Fibroblast of skin of scalp (primary cell): ENCODE data around the gene C7orf25.
"Not testable (repeated sequence)": the region's sequence is repeated elsewhere in the genome, so short reads cannot be mapped to it uniquely, and the experiment has no call there.

Experiments used
- DNase-seq: peaks from one replicate; pipeline ENCODE4 v3.0.0-alpha.2; 2013

The C7orf25 gene

DNA sequence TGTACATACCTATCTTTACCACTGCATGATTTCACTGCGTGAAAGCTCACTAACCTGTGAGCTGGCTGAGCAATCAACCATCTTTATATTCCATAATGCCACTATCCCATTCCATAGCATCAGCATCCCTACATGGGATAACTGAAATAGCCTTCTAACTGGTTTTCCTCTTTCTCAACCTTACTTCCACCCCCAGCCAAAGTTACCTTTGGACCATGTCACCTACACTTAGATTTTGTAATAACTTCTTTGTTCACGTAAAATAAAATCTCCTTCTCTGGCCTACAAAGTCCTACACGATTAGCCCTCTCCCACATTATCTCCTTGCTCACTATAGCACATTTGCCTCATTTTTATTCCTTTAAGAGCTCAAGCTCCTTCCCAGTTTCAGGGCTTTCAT lies 17.6 kb upstream of the C7orf25 start:
- no peak for DNase-seq

DNA sequence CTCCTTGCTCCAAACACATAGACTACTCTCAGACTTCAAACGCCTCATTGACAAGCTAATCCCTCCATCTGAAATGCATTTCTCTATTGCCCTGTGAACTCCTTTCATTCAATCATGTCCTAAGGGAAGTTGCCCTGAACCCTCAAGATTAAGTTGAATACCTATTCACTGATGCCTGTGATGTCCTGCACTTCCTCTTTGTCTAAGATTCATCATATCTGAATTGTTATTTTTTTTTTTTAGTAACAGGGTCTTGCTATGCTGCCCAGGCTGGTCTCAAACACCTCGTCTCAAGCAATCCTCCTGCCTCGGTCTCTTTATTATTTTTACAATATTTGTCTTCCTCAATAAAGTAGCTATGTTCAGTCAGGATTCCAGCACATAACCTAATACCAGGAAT lies 16.9 kb upstream of the C7orf25 start:
- no peak for DNase-seq

DNA sequence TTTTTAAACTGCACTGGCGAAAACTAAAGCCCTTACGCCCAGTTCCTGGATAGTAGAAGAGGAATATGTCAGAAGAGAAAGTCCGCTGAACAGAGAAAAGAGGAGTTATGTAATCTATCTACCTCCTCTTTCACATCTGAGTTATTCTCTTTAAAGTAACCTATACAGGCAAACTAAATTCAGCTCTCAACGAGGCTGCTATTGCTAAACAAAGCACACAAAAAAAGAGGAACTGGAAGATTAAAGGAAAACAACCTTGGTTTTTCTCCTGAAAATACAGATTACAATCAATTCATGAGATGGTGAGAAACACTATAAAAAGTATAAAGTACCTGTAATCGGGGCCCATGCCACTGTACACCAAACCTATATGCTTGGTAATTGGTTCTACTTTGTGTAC lies 14.3 kb upstream of the C7orf25 start:
- no peak for DNase-seq

DNA sequence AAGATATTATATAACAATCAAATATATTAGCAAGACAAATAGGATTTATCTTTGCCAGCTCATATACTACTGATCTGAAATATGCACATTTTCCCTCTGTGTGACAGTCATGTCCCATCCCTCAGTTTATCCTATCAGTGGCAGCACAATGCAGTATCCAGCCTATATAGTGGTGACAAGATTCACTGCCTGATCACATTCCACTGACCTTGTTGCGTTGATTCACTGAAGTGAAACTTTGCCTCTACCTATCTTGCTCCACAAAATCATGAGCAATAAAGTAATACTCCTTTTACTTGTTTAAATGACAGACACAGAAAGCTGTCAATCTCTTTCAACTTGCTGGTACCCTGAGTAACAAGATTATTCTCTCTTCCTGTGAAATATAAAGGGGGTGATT lies 13.8 kb upstream of the C7orf25 start:
- no peak for DNase-seq

DNA sequence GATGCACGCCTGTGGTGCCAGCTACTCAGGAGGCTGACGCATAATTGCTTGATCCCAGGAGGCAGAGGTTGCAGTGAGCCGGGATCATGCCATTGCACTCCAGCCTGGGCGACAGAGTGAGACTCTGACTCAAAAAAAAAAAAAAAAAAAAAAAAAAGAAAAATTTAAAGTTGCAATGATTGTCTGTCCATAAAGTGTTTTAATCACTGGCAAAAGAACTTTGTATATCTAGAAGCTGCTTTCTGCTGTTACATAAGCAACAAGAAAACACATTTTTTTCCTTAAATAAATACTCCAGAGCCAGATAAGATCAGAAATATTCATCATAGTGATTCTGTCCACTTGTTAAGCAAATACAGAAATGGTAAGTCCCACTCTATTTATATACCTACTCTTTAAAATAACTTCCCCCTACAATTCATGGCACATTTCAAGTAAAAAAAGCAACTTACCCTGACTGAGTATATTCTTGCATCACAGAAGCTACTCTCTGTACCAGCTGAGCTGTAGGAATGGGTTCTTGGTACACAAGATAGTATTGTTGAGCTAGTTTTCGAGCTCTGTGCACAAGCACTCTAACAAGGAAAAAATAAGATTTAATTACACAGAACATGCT lies 12.5 kb upstream of the C7orf25 start:
- no peak for DNase-seq

DNA sequence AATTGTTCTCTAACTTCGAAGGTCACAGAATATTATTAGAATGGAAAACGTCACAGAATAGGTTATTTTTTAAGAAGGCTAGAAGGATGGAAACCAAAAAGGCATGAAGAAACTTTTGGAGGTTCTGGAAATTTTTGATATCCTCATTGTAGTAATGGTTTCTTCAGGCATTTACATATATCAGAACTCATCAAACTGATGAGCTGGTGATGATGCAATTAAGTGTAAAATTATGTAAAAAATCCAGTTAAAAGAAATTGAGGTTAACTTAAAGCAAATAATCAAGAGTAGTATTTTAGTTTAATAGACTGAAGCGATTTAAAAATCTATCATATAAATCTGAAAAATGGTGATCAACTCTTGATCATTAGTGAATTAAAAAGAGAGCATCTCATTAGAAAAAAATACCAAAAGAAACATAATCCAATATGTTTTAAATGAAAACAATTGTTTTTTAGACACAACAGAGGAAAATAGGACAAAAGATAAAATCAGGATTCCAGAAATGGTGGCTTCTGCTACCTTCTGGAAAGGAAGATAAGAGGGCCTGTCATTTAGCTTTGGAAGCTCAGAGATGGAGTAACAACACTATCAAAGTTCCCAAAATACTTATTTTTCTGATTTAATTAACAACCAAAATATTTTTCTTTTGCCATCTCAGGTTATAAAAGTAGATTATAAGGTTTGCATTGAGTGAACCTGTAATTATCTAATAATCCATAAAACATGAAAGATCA lies 10.3 kb upstream of the C7orf25 start:
- no peak for DNase-seq

DNA sequence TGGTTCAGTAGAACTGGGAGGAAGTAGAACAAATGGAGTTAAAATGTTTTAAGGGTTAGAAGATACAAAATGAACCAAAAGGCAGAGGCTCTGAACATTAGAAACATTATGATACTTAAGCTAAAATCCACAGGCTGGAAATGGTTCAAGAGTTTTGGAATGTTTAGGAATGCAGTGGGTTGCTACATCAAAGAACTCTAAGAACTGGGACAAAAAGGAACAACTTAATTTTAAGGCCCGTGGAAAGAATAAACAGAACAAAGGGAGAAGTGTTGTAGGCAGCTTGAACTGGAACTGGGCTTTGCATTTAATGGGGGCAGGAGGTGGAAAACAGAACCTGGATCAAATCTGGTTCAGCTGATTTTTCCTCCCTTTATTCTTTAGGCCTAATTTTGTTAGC lies 3.5 kb upstream of the C7orf25 start:
- DNase-seq = peak; percentile 48

DNA sequence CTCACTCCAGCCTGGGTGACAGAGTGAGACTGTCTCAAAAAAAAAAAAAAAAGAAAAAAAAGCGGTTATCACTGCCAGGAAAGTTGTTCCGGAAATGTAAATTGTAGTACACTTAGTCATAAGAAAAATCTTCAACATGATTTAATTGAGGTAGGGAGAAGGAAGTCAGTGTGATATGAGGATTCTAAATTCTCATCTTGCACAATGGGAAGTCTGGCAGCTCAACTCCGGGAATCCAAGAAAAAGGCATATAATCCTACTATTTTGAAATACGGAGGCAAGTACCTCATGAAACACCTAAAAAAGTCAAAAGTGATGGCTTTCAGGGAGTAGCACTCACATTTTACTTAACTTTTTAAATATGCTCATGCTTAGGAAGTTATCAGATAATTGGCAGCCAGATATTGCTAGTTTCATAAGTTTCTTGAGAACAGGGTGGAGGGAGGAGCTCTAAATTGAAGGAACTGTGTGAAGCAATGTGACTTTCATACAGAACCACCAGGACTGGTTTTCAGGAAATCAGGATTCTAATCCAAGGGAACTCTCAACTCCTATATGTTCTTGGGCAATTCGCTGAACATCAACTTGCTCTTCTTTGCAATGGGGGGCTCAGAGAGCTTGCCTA lies 2.7 kb upstream of the C7orf25 start:
- DNase-seq = peak; percentile 59

DNA sequence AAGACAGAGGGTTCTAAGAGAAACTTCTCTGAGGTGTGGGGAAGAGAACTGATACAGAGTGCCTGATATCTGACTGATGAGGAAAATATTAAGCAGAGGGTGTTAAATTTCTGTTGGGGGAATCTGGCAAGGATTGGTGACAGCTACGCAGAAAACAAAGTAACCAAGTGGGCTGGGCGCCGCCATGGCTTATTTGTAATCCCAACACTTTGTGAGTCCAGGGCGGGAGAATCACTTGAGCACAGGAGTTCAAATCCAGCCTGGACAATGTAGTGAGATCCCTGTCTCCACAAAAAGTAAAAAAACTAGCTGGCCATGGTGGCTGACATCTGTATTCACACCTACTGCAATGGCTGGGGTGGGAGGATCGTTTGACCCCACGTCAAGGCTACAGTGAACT lies 2.1 kb upstream of the C7orf25 start:
- DNase-seq = no peak

DNA sequence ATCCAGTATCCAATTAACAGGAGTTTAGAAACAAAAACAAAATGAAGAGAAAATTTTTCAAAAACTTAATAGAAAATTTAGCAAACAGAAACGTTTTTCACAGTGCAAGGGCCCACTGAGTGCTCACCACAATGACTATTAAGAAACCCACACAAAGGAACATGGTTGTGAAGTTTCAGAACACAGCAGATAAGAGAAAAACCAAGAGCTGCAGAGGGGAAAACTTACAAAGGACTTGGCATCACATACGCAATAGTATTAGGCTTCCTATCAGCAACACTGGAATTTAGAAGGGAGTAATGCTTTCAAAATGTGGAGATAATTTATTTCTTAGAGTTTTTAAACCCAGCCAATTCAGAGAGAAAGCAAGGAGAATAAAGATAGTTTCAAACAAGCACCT lies 1.7 kb upstream of the C7orf25 start:
- no peak for DNase-seq

DNA sequence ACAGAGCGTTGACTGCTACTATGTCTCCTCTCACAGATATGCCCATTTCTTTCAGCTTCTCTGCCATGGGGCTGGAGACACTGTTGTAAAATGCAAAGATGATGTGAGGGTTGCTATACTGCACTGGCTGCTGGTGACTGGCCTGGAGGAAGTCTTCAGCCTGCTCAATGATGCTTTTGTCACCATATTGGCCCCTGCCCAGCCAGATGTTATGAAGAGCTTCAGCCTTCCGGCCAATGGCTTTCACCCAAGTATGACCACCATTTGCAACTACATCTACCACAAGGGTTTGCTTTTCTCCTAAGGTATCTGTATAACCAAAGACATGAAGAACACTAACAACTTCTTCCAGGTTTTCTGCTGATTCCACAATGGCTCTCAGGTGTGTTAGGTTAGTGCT lies 1.6 kb downstream of the C7orf25 start:
- no peak for DNase-seq

DNA sequence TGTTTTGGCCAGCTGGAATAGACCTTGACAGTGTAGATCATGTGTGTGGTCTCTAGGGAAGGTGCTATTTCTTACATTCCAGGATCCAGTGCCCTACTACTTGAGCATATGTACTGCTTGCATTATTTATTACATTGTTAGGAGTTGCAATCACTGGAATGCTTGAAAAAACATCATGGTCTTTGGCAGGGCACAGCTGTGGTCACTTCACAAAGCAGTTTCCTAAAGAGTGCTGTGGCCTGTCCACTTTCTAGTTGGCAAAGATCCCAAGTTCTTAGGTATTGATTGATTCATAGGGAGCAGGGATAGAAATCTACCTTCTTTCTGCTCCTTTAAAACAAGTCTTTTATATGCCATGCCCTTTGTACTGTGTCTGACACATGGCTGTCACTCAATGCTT lies 4.6 kb downstream of the C7orf25 start:
- peak; percentile 30 for DNase-seq

DNA sequence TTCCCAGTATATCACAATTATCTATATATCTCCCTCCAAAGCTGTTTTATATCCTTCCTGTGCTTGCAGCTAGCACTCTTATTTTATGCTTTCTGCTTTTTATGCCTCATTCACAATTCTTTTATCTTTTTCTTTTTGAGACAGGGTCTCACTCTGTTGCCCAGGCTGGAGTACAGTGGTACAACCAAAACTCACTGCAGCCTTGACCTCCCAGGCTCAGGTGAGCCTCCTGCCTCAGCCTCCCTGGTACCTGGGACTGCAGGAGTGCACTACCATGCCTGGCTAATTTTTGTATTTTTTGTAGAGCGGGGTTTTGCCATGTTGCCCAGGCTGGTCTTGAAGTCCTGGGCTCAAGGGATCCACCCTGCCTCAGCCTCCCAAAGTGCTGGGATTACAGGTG lies 5.7 kb downstream of the C7orf25 start:
- DNase-seq = no peak

DNA sequence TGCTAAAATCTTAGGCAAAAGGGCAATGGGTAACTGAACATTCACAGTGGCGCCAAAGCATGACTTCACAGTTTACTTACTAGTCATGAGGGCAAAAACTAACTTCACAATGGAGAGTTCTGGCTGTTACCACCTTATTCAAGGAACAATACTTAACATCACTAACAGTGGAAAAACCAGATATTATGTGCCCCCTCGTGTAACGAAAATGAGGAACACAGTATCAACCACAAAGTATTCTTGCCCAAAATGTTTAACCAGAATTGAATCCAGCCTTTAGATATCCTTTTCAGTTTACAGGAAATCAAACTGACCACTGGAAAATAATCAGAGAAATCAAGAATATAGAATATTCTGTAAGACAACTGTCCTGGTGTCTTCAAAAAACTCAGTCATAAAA lies 9.5 kb downstream of the C7orf25 start:
- no peak for DNase-seq

DNA sequence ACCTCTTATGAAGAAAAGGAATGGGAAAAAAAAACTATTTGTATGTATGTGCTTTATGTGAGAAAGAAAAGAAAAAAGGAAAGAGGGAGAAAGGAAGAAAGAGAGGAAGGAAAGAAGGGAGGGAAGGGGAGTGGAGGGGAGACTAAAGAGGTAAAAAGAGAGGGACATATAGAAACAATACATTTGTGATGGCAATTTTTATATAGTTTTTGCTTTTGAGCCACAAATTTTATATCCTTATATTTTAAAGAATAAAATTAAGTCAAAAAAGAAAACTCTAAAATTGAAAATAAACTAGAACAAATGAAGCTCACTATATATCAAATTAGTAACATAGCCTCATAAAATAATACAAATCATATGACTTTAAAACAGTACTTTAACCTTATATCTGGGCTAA lies 11.0 kb downstream of the C7orf25 start:
- DNase-seq = no peak

DNA sequence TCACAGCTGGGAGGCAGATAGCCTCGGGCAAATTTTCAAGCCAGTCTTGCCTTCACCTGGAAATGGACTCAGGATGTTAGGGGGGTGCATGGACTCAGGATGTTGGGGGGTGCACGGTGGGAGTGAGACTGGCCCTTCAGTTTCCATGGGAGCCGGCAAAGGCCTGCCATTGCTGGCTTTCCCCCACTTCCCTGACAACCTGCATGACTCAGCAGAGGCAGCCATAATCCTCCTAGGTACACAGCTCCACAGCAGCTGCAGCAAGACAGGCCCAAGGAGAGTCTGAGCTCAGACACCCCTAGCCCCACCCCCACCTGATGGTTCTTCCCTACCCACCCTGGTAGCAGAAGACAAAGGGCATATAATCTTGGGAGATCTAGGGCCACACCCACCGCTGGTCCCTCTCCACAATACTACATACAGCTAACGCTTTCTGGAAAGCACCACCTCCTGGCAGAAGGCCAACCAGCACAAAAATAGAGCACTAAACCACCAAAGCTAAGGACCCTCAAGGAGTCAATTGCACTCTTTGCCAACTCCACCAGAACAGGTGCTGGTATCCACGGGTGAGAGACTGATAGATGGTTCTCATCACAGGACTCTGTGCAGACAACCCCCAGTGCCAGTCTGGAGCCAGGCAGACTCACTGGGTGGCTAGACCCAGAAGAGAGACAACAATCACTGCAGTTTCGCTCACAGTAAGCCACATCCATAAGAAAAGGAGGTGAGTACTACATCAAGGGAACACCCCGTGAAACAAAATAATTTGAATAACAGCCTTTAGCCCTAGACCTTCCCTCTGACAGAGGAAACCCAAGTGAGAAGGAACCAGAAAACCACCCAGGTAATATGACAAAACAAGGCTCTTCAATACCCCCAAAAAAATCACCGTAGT lies 18.3 kb downstream of the C7orf25 start:
- no peak for DNase-seq

DNA sequence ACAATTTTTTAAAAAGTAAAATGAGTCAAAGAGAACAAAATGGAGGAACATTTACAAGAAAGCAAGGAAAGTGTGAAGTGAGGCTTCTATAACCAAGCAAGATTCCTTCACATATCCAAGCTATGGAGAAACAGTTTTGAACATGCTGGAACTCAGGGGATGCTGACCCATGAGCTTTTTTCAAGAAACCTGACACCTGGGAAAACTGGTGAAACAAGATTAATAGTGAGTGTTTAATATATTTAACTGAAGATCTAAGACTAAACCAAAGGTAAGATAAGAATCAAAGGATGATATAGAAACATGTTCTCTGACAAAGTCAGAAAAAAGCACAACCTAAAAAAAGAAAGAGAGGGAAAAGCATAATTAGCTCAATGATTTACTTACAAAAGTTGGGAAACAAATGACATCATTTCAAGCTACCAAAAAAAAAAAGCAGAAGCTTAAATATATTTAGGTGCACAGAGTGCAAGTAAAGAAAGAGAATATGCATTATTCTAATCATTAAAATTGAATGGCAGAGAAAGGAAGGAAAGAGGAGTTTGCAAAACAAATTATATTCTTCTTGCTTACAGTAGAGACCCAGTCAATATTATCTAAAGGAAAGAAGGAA lies 24.9 kb downstream of the C7orf25 start:
- no peak for DNase-seq

DNA sequence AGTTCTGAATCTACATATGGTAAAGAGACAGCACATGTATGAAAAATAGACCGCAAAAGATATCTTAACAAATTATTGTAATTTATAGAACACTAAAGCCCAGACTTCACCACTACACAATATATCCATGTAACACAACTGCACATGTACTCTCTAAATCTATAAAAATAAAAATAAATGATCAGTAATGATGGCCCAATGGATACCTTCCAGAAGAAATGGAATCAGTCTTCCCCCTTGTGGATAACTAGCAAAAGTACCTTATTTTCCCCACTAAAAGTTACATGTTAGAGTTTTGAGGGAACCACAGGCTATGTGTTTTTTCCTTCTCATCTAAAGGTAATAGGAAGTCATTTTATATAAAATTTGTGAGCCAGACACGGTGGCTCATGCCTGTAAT lies 25.7 kb downstream of the C7orf25 start:
- no peak for DNase-seq

DNA sequence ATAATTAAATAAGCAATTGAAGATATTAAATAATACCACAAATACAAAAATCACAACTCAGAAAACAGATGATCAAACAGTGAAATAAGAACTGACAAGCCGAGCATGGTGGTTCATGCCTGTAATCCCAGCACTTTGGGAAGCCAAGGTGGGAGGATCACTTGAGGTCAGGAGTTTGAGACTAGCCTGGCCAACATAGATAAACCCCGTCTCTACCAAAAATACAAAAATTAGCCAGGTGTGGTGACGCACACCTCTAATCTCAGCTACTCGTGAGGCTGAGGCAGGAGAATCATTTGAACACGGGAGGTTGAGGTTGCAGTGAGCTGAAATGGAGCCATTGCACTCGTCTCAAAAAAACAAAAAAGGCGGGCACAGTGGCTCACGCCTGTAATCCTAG lies 26.7 kb downstream of the C7orf25 start:
- not testable (repeated sequence) for DNase-seq

DNA sequence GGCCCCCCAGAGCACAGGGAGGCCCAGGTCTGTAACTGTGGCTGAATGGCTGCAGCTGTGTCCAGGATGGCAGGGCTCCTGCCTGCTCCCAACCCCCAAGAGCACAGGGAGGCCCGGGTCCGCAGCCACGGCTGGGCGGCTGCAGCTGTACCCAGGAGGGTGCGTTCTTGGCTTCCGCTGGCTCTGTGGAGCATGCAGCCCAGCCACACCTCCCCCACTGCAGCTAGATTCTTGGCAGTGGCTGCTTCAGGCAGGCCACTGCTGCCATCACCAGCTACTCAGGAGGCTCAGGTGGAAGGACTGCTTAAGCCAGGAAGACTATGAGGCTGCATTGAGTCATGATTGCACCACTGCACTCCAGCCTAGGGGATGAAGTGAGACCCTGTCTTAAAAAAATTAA lies 27.9 kb downstream of the C7orf25 start:
- no peak for DNase-seq

DNA sequence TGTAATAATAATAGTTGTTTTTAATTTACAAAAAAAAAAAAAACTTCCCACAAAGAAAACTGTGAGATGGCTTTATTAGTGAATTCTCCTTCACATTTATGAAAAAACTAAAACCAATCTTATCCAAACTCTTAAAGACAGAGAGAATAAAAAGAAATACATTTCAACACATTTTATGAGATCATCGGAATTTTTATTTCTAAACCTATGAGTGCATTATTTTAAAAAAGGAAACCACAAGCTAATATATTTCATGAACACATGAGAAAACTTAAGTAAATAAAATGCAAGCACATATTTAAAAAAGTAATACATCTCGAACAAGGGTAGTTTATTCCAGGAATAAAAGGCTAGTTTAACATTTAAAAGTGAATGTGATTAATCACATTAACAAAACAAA lies 31.5 kb downstream of the C7orf25 start:
- no peak for DNase-seq

DNA sequence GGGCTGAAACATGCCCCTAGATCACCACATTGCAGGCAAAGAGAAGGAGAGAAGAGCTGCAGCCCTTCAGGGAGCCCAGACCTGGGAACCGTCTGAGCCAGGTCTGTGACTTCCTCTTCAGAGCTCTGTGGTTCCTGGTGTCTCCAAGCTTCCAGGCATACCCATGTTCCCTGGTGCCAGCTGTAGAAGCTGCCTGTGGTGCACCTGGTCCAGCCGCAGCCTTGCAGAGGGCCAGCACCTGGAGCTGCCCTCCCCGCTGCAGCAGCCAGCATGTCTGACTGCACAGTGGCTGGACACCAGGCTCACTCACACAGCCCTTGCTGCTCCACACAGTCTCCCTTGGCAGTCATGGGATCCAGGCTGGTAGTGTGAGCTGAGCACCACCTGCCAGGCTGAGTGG lies 33.6 kb downstream of the C7orf25 start:
- no peak for DNase-seq

DNA sequence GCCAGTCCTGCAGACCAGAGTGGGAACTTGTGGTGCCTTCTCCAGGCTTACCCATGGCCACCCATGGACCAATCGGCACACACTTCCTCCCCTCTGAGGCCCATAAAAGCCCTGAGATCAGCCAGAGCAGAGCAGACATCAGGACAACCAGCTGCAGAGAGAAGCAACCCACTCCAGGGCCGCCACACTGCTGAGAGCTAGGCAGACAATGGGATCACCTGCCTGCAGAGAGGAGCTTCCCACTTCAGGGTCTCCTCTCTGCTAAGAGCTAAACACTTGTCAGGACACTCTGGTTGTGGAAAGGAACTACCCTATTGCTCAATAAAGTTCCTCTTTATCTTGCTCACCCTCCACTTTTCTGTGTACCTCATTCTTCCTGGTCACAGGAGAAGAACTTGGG lies 34.0 kb downstream of the C7orf25 start:
- no peak for DNase-seq
